ENCODE results near the gene ARRB1.

Gene ARRB1

GRCh38 chr11:75239531-75240290 is 111.8 kb downstream of the ARRB1 start:
- in situ Hi-C loops (cut with MboI; ENCODE audit: low sequenced_read_pairs), result loop anchor here (25.0 kb wide), 2 partner anchors 227 to 302 kb away; partner anchors contain the start of genes SPCS2 and XRRA1

DNA sequence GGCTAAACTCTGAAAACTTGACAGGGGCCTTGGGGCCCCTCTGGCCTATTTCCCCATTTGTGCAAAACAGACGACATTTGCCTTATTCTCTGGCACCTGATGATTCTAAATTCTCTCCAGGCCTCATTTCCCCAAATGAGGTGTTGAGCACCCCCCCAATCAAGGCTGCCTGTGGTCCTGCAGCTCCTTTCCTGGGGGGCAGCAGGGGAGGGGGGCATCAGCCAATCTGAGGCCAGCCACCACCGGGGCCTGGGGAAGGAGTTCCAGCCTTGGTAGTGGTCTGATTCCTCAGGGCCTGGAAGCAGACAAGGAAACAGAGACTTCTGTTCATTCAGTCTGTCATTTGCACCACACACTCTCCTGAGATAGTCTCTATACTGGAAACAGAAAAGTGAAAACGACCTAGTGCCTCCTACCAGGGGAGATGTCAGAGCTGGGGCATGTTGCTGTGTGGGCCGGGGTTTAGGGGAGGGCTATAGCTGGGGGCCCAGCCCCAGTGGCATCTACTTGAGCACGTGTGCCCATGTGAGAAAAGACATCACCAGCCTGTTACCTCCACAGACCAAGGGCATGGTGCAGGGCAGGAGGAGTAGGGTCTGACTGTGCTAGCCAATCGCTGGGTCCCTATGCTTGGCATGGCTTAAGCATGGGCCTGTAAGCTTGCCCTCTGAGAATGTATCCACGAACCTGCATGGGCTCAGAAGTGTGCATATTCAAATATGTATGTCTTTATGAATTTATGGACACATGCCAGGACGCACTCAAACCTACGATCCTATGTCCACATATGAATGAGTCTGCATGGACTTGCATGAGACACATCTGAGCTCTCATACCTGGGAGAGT is 112.6 kb downstream of the ARRB1 start:
- in situ Hi-C loops (cut with MboI; ENCODE audit: low sequenced_read_pairs), result loop anchor here (25.0 kb wide), 2 partner anchors 227 to 302 kb away; partner anchors contain the start of genes SPCS2 and XRRA1

- in situ Hi-C loops (cut with MboI; ENCODE audit: low sequenced_read_pairs), result loop anchor here (25.0 kb wide), 2 partner anchors 225 to 300 kb away; partner anchors contain the start of genes SPCS2 and XRRA1
Observed at GRCh38 chr11:75237050-75237449, 114.4 kb downstream of the ARRB1 start.

DNA sequence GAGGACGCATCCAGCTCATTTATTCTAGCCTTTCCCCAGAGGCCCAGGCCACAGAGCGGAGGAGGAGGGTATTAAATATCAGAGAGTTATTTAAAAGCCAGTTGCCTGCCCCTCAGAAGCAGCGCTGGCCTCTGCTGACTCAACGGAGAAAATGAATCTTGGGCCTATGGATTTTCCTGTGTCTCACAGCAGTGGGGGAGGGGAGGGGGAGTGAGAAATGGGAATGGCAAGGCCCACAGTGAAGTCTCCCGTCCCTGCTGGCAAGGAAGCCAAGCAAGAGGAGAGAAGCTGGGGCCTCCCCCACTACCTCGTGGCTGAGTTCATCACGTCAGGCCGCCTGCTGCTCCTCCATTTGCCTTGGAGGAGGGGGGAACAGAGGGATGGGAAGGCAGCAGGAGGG is 115.4 kb downstream of the ARRB1 start:
- in situ Hi-C loops (cut with MboI; ENCODE audit: low sequenced_read_pairs), result loop anchor here (25.0 kb wide), 2 partner anchors 224 to 299 kb away; partner anchors contain the start of genes SPCS2 and XRRA1

DNA sequence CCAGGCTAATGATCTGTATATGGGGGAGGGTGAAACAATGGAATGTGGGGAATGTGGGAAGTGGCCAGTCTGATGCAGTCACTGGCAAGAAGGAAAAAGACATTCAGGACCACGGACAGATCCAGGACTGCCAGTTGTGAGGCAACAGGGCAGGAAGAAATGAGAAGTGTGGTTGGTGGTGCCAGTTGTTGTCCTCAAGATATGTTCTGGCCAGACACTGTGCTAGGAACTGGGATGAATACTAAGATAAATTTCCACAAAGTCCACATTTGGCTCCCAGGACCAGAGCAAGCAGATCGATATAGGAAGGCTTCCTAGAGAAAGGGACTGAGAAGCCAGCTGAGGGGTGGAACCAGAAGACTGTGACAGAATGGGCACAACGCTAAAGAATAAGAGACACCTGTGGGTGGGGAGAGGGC is 117.7 kb downstream of the ARRB1 start:
- in situ Hi-C loops (cut with MboI; ENCODE audit: low sequenced_read_pairs), result loop anchor here (25.0 kb wide), 2 partner anchors 221 to 296 kb away; partner anchors contain the start of genes SPCS2 and XRRA1

GRCh38 chr11:75230621-75231020 is 120.8 kb downstream of the ARRB1 start:
- in situ Hi-C loops (cut with MboI; ENCODE audit: low sequenced_read_pairs), result loop anchor here (25.0 kb wide), 2 partner anchors 218 to 293 kb away; partner anchors contain the start of genes SPCS2 and XRRA1

DNA sequence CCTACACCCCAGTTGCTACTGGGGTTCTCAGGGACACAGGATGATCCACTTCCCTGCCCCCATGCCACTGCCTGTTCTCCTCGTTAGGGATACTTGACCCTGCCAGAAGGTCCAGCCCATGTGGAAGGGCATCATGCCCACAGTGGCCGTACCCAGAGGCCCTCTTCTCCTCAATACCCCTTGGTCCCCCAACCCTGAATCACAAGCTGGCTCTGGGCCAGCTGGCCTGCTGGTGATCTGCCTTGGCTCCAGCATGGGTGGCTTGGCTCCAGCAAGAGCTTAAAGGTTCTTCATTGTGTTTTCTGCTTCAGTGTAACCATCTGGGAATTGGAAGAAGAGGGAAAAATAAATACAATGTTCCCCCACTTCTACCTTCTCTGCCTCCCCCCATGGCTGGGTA is 122.0 kb downstream of the ARRB1 start:
- in situ Hi-C loops (cut with MboI; ENCODE audit: low sequenced_read_pairs), result loop anchor here (25.0 kb wide), 2 partner anchors 217 to 292 kb away; partner anchors contain the start of genes SPCS2 and XRRA1

GRCh38 chr11:75225794-75226193 is 125.7 kb downstream of the ARRB1 start:
- in situ Hi-C loops (cut with MboI; ENCODE audit: low sequenced_read_pairs), result loop anchor here (25.0 kb wide), 2 partner anchors 213 to 288 kb away; partner anchors contain the start of genes SPCS2 and XRRA1

GRCh38 chr11:75223954-75224643 is 127.4 kb downstream of the ARRB1 start:
- in situ Hi-C loops (cut with MboI; ENCODE audit: low sequenced_read_pairs), result no loop called here

- in situ Hi-C loops (cut with MboI; ENCODE audit: low sequenced_read_pairs), result no loop called here
Observed at GRCh38 chr11:75219869-75220268, 131.6 kb downstream of the ARRB1 start.

DNA sequence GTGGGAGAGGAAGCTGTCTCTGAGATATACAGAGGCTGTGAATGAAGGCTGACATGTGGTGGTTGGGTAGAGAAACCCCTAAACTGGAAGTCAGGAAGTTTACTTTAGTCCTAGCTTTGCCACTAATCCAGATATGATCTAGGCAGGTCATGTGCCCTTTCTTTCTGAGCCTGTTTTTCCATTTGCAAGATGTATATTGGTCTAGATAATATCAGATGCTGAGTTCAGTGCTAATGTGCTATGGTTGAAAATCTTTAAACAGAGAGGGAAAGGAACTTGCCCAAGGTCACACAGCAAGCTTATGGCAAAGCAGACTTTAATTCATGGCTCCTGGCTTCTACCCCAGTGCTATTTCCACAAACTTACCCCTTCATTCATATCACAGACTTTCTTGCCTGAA is 136.6 kb downstream of the ARRB1 start:
- in situ Hi-C loops (cut with MboI; ENCODE audit: low sequenced_read_pairs), result no loop called here

DNA sequence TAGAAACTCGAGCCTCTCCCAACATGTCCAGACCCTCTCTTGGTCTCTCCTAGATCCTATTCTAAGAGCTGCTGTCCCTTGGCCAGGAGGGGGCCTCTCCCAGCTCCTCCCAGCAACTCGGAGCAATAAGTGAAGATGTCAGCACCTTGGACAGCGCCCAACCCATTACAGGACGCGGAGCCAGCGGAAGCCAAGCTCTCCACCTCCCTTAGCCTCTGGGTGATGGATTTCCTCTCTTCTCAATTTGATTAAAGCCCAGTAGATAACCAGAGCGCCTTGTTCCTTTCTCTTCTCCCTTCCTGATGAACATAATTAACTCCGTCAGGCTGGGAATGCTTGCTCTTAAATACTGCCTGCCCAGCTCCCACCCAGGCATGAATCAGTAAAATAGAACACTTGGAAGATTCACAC is 137.0 kb downstream of the ARRB1 start:
- in situ Hi-C loops (cut with MboI; ENCODE audit: low sequenced_read_pairs), result no loop called here
